GM18951 (cell line): ENCODE measurements around the gene SEPTIN8.

Source experiments
- POLR2A ChIP-seq: IDR thresholded peaks from 4 replicates; pipeline ENCODE4 v1.6.1; 2011; ENCODE audit warnings: mild to moderate bottlenecking; ENCODE audit not compliant: insufficient read length, insufficient read depth; ENCODE audit errors: extremely low read depth
- in situ Hi-C: fragments of 300-500 bp; cut with MboI; formaldehyde crosslinking; loops from one replicate; pipeline ENCODE4 v1.12.0; 2022; ENCODE audit warnings: low sequenced_read_pairs, mixed read lengths, inconsistent platforms; ENCODE audit not compliant: unreplicated experiment

Gene SEPTIN8

GRCh38 chr5:132780577-132780976 lies 3.5 kb upstream of the SEPTIN8 start:
- no peak for TF ChIP-seq POLR2A
- in situ Hi-C loops, result no loop called here

- TF ChIP-seq POLR2A, result no peak
- in situ Hi-C loops, result no loop called here
Observed at GRCh38 chr5:132779961-132780360, 2.9 kb upstream of the SEPTIN8 start.

- no peak for TF ChIP-seq POLR2A
- in situ Hi-C loops, result no loop called here
Observed at GRCh38 chr5:132778856-132779255, 1.8 kb upstream of the SEPTIN8 start.

GRCh38 chr5:132778129-132778528 lies 1.1 kb upstream of the SEPTIN8 start:
- in situ Hi-C loops, result no loop called here
- no peak for TF ChIP-seq POLR2A

GRCh38 chr5:132776938-132777208 lies 166 bp downstream of the SEPTIN8 start:
- in situ Hi-C loops, result no loop called here
- TF ChIP-seq POLR2A, result no peak

- in situ Hi-C loops, result no loop called here
- no peak for TF ChIP-seq POLR2A
Observed at GRCh38 chr5:132776131-132776937, 705 bp downstream of the SEPTIN8 start.

- TF ChIP-seq POLR2A, result no peak
- in situ Hi-C loops, result no loop called here
Observed at GRCh38 chr5:132775476-132775961, 1.5 kb downstream of the SEPTIN8 start.

GRCh38 chr5:132774896-132775295 lies 2.1 kb downstream of the SEPTIN8 start:
- in situ Hi-C loops, result no loop called here
- TF ChIP-seq POLR2A, result no peak

- no peak for TF ChIP-seq POLR2A
- in situ Hi-C loops, result no loop called here
Observed at GRCh38 chr5:132774406-132774805, 2.6 kb downstream of the SEPTIN8 start.

- in situ Hi-C loops, result no loop called here
- no peak for TF ChIP-seq POLR2A
Observed at GRCh38 chr5:132773601-132774355, 3.3 kb downstream of the SEPTIN8 start.

GRCh38 chr5:132773114-132773513 lies 3.9 kb downstream of the SEPTIN8 start:
- in situ Hi-C loops, result no loop called here
- no peak for TF ChIP-seq POLR2A

- in situ Hi-C loops, result no loop called here
- no peak for TF ChIP-seq POLR2A
Observed at GRCh38 chr5:132772291-132773070, 4.6 kb downstream of the SEPTIN8 start.

- in situ Hi-C loops, result no loop called here
- TF ChIP-seq POLR2A, result no peak
Observed at GRCh38 chr5:132771503-132771998, 5.5 kb downstream of the SEPTIN8 start.
